Left ventricle myocardium inferior (tissue), 1 donor: ENCODE results near the gene THEMIS2. TPM values are rescaled to one million over a fixed set of nuclear protein-coding genes. Genes with fewer than 3 reads are reported as not detected.

Experiments used
- DNase-seq: peaks from one replicate; pipeline ENCODE4 v3.0.0-alpha.2; 2020
- H3K27ac ChIP-seq: fragments of 200-600 bp; replicated peaks from 2 replicates; pipeline ENCODE4 v1.8.0; 2021
- H3K27me3 ChIP-seq: fragments of 200-600 bp; 2 replicates; pipeline ENCODE4 v1.8.0; 2021; ENCODE audit warnings: low read depth
- H3K36me3 ChIP-seq: fragments of 200-600 bp; 2 replicates; pipeline ENCODE4 v1.8.0; 2021
- H3K4me1 ChIP-seq: fragments of 200-600 bp; 2 replicates; pipeline ENCODE4 v1.8.0; 2021
- H3K4me3 ChIP-seq: fragments of 200-600 bp; 2 replicates; pipeline ENCODE4 v1.8.0; 2021; ENCODE audit warnings: mild to moderate bottlenecking, moderate library complexity
- H3K9me3 ChIP-seq: fragments of 200-600 bp; replicated peaks from 2 replicates; pipeline ENCODE4 v1.8.0; 2021
- intact Hi-C: fragments of 100-400 bp; cut with micrococcal nuclease; formaldehyde crosslinking; loops from one replicate; pipeline ENCODE4 v1.11.0; 2022
- total RNA-seq: library from RNA; stranded (reverse); fragmentation: NEBNext Ultra II Directional; extraction: Animal tissue kit (Norgen Biotek cat#: 25700); gene quantifications from one replicate; pipeline ENCODE4 v1.2.1, GENCODE V29; 2021
- TF ChIP-seq, protein P1 (sequence below): fragments of 200-600 bp; IDR thresholded peaks from 2 replicates; pipeline ENCODE4 v1.8.0; 2021; ENCODE audit warnings: antibody characterized with exemption, mild to moderate bottlenecking, borderline replicate concordance
- donor health status: DM: no; HTN: yes; CAD: no; lungs with severe emphysema.

Gene THEMIS2
- total RNA-seq, 1 donor from 2014 or later = 4.9 TPM

DNA sequence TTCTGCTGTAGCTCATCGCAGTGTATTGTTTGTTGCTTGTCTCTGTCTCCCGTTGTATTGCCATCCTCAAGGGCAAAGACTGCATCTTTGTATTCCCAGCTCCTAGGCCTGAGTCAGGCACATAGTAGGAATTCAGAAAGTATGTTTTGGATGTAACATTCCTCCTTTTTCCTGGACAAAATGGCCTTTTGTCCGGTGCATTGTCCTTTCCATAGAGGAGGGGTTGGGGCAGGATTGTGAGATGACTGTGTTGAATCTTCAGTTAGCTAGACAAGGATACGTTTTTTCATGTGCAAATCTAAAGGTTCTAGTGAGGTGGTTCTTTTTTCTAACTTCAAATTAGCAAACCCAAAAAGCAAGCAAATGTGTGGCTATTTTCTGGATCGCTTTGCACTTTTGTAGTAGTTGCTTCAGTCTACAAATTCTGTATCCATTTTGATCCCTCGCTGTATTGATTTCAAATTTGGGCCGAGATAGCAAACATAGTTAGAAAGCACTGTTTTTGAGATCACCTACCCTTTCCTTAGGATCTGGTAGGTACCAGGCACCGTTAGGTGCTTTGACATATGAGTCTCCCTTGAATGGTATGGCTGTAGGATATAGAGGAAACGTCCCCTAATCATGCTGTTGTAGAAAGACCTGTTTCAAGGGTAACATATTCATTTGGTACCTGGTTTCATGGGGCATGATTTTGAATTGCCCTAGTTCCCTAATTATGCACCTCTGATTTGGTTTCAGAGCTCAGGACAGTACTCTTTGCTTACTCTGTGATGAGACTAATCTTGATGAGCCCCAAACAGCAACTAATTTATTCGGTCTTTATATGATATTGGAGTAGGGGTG is 40.6 kb upstream of the THEMIS2 start:
- Histone ChIP-seq H3K27me3 (no peaks in the 10 kb centered on the region), H3K27ac (no peak overlapping the region), H3K4me1 (peaks cover 40% of the 10 kb centered on the region), H3K9me3 (no peaks in the 10 kb centered on the region), H3K4me3 (peak overlapping the region; percentile 89), H3K36me3 (peaks cover 19% of the 10 kb centered on the region)
- DNase-seq = no peak
- TF ChIP-seq, protein P1, sequence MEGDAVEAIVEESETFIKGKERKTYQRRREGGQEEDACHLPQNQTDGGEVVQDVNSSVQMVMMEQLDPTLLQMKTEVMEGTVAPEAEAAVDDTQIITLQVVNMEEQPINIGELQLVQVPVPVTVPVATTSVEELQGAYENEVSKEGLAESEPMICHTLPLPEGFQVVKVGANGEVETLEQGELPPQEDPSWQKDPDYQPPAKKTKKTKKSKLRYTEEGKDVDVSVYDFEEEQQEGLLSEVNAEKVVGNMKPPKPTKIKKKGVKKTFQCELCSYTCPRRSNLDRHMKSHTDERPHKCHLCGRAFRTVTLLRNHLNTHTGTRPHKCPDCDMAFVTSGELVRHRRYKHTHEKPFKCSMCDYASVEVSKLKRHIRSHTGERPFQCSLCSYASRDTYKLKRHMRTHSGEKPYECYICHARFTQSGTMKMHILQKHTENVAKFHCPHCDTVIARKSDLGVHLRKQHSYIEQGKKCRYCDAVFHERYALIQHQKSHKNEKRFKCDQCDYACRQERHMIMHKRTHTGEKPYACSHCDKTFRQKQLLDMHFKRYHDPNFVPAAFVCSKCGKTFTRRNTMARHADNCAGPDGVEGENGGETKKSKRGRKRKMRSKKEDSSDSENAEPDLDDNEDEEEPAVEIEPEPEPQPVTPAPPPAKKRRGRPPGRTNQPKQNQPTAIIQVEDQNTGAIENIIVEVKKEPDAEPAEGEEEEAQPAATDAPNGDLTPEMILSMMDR = no peak
- intact Hi-C loops = no loop called here

DNA sequence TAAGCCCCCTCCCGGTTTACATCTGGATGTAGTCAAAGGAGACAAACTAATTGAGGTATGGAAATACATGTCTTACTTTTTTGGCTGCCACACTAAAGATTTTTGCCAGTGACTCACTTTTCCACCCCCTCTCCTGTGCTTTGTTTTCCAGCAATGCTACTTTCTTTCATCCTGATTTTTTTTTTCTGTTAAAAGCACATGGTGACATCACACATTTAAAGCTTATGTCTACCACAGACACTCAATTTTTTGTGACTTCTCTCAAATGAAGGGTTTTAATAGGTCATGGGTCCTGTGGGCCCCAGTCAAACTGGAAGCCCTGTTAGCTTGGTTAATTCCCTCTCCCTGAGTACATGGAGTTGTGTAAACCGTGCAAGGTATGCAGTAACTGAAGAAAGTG is 39.6 kb upstream of the THEMIS2 start:
- TF ChIP-seq, protein P1 = no peak
- Histone ChIP-seq H3K27me3 (no peaks in the 10 kb centered on the region), H3K36me3 (peaks cover 19% of the 10 kb centered on the region), H3K4me1 (peaks cover 40% of the 10 kb centered on the region), H3K27ac (no peak overlapping the region), H3K4me3 (no peak overlapping the region), H3K9me3 (no peaks in the 10 kb centered on the region)
- intact Hi-C loops = no loop called here
- DNase-seq = no peak

DNA sequence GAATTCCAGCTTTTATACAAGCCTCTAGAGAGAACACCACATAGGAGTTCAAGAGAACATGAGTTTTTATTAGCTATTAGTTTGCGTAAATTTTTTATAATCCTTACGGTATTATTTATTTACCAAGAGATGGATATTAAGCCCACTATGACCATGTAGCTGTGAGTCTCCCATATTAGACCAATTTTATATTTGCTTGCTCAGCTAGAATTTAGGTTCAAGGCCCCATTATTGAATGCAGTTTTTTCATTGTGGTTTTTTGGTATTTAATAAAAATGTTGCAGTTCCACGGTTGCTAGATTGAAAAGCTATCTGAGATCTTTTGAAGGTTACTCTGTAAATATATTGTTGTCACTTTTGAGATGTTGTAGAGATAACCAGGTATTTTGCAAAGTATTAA is 38.9 kb upstream of the THEMIS2 start:
- Histone ChIP-seq H3K36me3 (peaks cover 19% of the 10 kb centered on the region), H3K9me3 (no peaks in the 10 kb centered on the region), H3K4me3 (no peak overlapping the region), H3K27ac (no peak overlapping the region), H3K4me1 (peaks cover 40% of the 10 kb centered on the region), H3K27me3 (no peaks in the 10 kb centered on the region)
- no peak for DNase-seq
- TF ChIP-seq, protein P1 = no peak
- intact Hi-C loops = no loop called here

DNA sequence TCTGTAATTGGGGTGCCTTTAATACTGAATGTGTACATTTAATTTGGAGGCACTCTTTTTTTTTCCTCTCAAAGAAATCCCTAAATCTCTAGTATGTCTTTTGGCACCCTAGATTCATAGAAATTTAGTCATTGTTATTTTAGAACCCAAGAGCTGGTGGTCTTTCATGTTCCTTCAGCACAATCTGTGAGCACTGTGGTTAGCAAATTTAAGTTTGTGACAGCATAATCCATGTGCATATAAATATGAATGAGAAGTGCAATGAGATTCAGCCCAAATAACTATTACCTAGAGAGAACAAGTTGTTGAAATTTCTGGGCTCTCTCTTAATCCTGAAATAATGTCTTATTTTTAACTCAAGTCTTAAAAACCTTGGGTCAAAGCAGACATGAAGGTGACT is 37.3 kb upstream of the THEMIS2 start:
- Histone ChIP-seq H3K27me3 (no peaks in the 10 kb centered on the region), H3K9me3 (no peaks in the 10 kb centered on the region), H3K4me1 (peaks cover 40% of the 10 kb centered on the region), H3K27ac (no peak overlapping the region), H3K4me3 (no peak overlapping the region), H3K36me3 (peaks cover 34% of the 10 kb centered on the region)
- TF ChIP-seq, protein P1 = no peak
- DNase-seq = no peak
- intact Hi-C loops = no loop called here

DNA sequence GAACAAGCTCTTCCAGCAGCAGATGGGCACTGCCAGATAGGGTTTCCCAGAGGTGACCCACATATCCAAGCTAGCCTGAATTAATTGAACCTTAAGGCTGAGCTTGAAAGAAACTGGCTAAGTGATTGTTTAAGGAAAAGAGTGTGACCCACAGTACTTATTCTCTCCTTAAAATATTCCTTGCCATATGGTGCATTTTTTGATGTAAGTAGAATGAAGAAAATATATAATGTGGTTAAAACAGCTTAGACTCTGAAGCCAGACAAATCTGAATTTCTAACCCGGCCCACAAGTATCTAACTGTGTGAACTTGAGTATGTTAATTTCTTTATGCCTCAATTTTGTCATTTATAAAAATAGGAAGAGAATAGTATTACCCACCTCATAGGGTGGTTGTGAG is 36.8 kb upstream of the THEMIS2 start:
- intact Hi-C loops = no loop called here
- Histone ChIP-seq H3K9me3 (no peaks in the 10 kb centered on the region), H3K4me1 (peaks cover 40% of the 10 kb centered on the region), H3K4me3 (no peak overlapping the region), H3K36me3 (peaks cover 38% of the 10 kb centered on the region), H3K27me3 (no peaks in the 10 kb centered on the region), H3K27ac (no peak overlapping the region)
- DNase-seq = no peak
- TF ChIP-seq, protein P1 = no peak
